ENCODE measurements around the gene APBB2.

- no peak for TF ChIP-seq CTCF (IDR thresholded peaks at IDR 0.05)
- TF ChIP-seq POLR2A (IDR thresholded peaks at IDR 0.05) = no peak
Measured at GRCh38 chr4:41058426-41058825, 155.9 kb downstream of the APBB2 start.
